Activated naive CD4-positive, alpha-beta T cell treated with anti-CD3 and anti-CD28 coated beads, Interleukin-2, amount 10 ng/mL, durations not matched to agents 5 hours and 36 hours (primary cell): ENCODE measurements around the gene PCDHB8. TPM values are rescaled to one million over a fixed set of nuclear protein-coding genes. Genes with fewer than 3 reads are reported as not detected.

Experiments
- total RNA-seq, 2 experiments: library from RNA; stranded (reverse); gene quantifications; one replicate each; pipeline ENCODE4 v1.2.3, GENCODE V29; 2021

PCDHB8 gene
- total RNA-seq, result not detected

DNA sequence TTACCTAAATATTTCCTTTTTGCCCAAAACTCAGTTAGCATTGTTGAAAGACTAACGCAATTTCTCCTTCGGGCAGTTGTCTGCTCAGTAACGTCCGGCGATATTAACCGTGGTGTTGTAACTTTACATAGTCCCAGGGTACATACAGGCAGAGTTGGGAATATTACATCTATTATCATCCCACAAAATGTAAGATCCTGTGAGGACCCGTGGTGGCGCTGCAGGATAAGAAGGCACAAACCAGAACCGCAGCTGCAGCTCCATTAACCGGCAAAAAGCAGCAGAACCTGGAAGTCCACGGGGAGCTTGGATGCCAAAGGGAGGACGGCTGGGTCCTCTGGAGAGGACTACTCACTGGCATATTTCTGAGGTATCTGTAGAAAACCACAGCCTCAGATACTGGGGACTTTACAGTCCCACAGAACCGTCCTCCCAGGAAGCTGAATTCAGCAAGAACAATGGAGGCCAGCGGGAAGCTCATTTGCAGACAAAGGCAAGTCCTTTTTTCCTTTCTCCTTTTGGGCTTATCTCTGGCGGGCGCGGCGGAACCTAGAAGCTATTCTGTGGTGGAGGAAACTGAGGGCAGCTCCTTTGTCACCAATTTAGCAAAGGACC lies at the start of gene PCDHB8:
Gene PCDHB8 (plus strand): TSS at position 214 of the 615 bp plus-strand sequence. CDS start 245 bp downstream, at position 459.

DNA sequence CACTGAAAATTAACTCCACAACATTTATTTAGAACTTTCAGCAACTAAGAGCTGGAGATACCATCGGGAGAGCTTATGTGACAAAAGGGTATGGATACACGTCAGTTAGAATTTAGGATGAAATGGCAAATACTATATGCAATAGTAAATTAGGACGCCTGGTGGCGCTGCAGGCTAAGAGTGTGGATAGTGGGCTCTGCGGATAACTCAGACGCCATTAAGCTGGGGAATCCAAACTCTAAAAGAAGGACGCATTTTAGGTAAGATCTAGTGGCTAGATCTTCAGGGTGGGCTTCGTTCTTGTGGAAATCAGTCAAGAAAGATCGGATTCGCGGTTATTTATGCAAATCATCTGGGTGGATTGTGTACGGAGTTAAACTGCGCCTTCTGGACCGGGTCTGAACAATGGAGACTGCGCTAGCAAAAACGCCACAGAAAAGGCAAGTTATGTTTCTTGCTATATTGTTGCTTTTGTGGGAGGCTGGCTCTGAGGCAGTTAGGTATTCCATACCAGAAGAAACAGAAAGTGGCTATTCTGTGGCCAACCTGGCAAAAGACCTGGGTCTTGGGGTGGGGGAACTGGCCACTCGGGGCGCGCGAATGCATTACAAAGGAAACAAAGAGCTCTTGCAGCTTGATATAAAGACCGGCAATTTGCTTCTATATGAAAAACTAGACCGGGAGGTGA lies 42.4 kb upstream of the PCDHB8 start, which contains the start of gene PCDHB5:
Gene PCDHB5 (plus strand): TSS at position 177 of the 688 bp plus-strand sequence. CDS start 229 bp downstream, at position 406.

DNA sequence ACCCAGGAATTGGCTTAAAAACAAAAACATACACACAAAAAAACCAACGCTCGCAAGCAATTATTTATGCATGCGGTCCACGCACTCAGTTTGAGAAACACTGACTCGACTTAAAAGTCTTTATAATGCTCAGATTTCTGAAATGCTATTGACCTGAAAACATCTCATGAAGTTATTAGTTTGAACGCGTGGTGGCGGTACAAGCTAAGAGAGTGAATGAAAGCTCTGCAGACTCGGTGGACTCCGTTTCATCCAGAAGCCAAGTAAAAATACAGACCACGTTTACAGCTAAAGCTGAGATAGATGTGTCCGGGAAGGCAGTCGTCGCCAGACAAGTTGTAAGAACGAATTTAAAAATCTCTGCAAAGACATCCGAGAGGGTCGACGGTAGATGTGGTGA lies 27.8 kb upstream of the PCDHB8 start, which contains the start of gene PCDHB6:
Gene PCDHB6 (plus strand): TSS at position 246 of the 400 bp plus-strand sequence. CDS start 201 bp downstream, outside the sequence.

DNA sequence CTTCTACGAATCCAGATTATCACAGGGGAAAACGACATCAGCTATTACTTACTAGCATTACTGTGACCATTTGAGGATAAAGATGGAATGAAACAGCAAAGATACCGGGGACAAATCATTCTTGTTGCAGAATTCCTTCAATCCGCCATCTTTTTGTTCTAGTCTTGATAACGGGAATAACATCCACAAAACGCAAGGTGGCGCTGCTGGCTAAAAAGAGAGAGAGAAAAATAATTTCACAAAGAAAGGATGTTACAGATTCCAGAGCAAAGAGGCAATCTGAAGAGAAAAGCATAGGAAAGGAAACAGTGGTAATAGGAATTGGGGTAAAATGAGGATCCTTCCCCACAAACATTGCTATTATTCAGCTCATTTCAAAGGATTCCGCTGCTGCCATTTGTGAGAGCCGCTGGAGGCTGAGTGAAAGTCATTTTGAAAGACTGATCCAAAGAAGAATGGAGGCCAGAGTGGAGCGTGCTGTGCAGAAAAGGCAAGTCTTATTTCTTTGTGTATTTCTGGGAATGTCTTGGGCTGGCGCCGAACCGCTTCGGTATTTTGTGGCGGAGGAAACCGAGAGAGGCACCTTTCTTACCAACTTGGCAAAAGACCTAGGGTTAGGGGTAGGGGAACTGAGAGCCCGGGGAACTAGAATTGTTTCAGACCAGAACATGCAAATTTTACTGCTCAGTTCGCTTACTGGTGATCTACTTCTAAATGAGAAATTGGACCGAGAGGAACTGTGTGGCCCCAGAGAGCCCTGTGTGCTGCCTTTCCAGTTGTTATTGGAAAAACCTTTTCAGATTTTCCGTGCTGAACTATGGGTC lies 5.0 kb upstream of the PCDHB8 start, which contains the start of gene PCDHB7:
Gene PCDHB7 (plus strand): TSS at position 264 of the 824 bp plus-strand sequence. CDS start 192 bp downstream, at position 456.

DNA sequence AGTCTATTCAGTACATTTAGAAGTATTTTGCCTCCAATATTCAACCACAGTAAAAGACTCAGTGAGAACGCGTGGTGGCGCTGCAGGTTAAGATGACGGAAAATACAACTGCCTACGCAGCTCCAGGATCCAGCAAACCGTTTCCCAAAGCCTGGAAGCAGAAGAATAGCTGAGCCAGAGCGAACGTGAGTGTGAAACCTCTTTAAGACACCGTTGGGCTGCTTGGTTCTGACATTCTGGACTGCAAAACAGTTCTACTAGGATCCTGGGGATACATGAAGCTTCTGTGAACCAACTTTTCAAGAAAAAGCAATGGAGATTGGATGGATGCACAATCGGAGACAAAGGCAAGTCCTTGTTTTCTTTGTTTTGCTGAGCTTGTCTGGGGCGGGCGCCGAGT lies 4.7 kb downstream of the PCDHB8 start, which contains the start of gene PCDHB16:
Gene PCDHB16 (plus strand): TSS at position 140 of the 400 bp plus-strand sequence. CDS start 173 bp downstream, at position 313.

DNA sequence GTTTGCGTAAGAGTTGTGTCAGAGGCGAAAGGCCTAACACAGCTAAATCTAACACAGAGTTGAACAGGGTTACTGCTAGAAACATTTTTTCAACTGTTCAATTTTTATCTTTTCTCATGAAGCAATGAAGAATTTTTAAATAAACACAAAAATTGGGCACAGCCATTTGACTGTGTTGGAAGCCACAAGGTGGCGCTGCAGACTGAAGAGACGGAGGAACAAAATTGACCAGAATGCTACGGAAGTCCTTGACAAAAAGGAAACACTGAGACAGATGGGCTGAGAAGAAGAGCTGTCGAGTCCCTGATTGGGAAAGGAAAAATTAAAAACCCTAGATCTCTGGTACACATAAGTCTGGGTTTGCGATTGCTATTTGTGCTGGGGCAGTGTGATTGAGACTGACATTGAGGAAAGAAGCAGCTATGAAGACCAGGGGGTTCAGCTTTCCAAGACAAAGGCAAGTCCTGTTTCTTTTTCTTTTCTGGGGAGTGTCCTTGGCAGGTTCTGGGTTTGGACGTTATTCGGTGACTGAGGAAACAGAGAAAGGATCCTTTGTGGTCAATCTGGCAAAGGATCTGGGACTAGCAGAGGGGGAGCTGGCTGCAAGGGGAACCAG lies 9.4 kb downstream of the PCDHB8 start, which contains the start of gene PCDHB9:
Gene PCDHB9 (plus strand): TSS at position 265 of the 616 bp plus-strand sequence. CDS start 158 bp downstream, at position 423.

DNA sequence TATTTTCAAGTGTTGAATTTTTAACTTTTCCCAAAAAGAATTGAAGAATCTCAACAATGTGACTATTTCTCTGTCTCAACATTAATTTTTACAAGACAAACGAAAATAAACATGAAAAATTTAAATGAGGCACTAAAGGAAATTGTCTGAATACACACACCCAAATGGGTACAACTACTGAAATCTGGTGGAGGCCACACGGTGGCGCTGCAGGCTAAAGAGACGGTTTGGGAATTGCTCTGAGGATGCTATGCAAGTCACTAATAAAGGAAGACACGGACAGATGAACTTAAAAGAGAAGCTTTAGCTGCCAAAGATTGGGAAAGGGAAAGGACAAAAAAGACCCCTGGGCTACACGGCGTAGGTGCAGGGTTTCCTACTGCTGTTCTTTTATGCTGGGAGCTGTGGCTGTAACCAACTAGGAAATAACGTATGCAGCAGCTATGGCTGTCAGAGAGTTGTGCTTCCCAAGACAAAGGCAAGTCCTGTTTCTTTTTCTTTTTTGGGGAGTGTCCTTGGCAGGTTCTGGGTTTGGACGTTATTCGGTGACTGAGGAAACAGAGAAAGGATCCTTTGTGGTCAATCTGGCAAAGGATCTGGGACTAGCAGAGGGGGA lies 14.6 kb downstream of the PCDHB8 start, which contains the start of gene PCDHB10:
Gene PCDHB10 (plus strand): TSS at position 244 of the 616 bp plus-strand sequence. CDS start 200 bp downstream, at position 444.

DNA sequence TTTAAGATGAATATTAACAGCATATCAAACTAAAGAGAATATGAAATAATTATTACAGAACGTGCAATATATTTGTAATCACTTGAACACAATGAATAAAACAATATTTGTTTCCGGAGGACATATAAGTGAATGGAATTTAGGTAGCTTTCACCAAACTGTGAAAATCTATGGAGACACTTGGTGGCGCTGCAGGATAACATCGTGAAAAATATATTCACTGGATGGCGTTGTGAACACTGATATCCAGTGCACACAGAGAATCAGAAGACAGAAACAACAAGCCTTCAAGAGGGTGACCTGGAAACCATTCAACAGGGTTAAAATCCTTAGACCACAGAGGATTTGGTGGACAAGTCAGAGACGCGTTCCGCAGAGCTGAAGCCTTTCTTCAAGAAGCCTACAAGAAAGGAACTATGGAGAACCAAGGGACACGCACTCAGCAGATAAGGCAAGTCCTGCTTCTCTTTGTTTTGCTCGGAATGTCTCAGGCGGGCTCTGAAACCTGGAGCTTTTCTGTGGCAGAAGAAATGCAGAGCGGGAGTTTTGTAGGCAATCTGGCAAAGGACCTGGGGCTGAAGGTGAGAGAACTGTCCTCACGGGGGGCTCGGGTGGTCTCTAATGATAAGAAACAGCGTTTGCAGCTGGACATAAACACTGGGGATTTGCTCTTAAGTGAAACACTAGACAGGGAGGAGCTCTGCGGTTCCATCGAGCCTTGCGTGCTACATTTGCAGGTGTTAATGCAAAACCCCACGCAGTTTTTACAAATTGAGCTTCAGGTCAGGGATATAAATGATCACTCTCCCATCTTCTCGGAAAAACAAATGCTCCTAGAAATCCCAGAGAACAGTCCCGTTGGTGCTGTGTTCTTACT lies 22.0 kb downstream of the PCDHB8 start, which contains the start of gene PCDHB11:
Gene PCDHB11 (plus strand): TSS at position 269 of the 877 bp plus-strand sequence. CDS start 148 bp downstream, at position 417.

DNA sequence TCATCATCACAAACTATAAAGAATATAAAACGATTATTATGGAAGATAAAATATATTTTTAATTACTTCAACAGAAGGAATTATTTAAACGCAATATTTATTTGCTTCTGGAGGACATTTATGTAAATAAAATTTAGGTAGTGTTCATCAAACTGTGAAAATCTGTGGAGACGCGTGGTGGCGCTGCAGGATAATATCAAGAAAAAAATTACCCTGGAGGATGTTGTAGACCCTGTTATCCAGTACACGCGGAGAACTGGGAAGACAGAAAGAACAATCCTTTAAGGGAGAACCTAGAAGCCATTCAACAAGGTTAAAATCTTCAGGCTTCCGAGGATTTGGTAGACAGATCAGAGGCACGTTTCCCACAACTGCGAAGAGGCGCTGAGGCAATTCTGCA lies 30.9 kb downstream of the PCDHB8 start, which contains the start of gene PCDHB12:
Gene PCDHB12 (plus strand): TSS at position 242 of the 400 bp plus-strand sequence. CDS start 189 bp downstream, outside the sequence.

DNA sequence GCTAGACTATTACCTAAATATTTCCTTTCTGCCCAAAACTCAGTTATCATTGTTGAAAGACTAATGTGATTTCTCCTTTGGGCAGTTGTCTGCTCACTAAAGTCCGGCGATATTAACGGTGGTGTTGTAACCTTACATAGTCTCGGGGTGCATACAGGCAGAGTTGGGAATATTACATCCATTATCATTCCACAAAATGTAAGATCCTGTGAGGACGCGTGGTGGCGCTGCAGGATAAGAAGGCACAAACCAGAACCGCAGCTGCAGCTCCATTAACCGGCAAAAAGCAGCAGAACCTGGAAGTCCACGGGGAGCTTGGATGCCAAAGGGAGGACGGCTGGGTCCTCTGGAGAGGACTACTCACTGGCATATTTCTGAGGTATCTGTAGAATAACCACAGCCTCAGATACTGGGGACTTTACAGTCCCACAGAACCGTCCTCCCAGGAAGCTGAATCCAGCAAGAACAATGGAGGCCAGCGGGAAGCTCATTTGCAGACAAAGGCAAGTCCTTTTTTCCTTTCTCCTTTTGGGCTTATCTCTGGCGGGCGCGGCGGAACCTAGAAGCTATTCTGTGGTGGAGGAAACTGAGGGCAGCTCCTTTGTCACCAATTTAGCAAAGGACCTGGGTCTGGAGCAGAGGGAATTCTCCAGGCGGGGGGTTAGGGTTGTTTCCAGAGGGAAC lies 36.2 kb downstream of the PCDHB8 start, which contains the start of gene PCDHB13:
Gene PCDHB13 (plus strand): TSS at position 264 of the 684 bp plus-strand sequence. CDS start 205 bp downstream, at position 469.

DNA sequence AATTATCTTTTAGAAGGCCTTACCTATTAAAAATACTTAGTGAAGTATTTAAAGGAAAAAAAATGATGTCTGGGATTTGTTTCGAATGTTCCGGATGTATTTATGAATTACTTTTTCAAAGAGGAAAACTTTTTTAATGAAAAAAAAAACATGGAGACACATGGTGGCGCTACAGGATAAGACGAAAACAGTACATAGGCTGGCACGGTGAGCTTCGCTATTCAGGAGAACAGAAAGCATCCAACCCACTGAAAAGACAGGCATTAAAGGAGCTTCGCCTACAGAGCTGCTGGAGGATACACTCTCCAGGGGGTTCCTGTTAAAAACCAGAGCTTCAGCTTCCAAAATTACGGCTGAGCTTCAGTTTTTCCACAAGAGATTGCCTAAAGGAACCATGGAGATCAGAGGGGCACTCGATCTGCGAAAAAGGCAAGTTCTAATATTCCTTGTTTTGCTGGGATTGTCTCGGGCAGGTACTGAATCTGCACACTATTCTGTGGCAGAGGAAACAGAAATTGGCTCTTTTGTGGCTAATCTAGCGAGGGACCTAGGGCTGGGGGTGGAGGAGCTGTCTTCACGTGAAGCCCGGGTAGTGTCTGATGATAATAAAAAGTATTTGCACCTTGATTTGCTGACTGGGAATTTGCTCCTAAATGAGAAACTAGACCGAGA lies 45.7 kb downstream of the PCDHB8 start, which contains the start of gene PCDHB14:
Gene PCDHB14 (plus strand): TSS at position 232 of the 672 bp plus-strand sequence. CDS start 163 bp downstream, at position 395.

Other genes with a start within 250 kb of the PCDHB8 start
- not detected for gene PCDHAC2, start 211.3 kb upstream of the PCDHB8 start, total RNA-seq
- not detected for gene PCDHB1, start 126.4 kb upstream of the PCDHB8 start, total RNA-seq
- gene PCDHB2, start 83.2 kb upstream of the PCDHB8 start, total RNA-seq, result under 1 TPM; 0.05 to 0.17 TPM
- gene PCDHB3, start 77.3 kb upstream of the PCDHB8 start, total RNA-seq, result not detected
- gene PCDHB4, start 56.0 kb upstream of the PCDHB8 start, total RNA-seq, result not detected
- gene PCDHB5, start 42.6 kb upstream of the PCDHB8 start, total RNA-seq, result not detected
- gene PCDHB6, start 27.7 kb upstream of the PCDHB8 start, total RNA-seq, result not detected
- gene PCDHB7, start 5.1 kb upstream of the PCDHB8 start, total RNA-seq, result not detected
- gene PCDHB16, start 4.6 kb downstream of the PCDHB8 start, total RNA-seq, result not detected
- not detected for gene PCDHB9, start 9.4 kb downstream of the PCDHB8 start, total RNA-seq
- gene PCDHB10, start 14.6 kb downstream of the PCDHB8 start, total RNA-seq, result not detected
- not detected for gene PCDHB11, start 21.8 kb downstream of the PCDHB8 start, total RNA-seq
- not detected for gene PCDHB12, start 30.9 kb downstream of the PCDHB8 start, total RNA-seq
- gene PCDHB13, start 36.1 kb downstream of the PCDHB8 start, total RNA-seq, result not detected
- gene PCDHB14, start 45.6 kb downstream of the PCDHB8 start, total RNA-seq, result not detected
- not detected for gene PCDHB15, start 67.6 kb downstream of the PCDHB8 start, total RNA-seq
- gene SLC25A2, start 126.3 kb downstream of the PCDHB8 start, total RNA-seq, result 1 to 10 TPM in 1 of 2 experiments, under 1 TPM in 1; 0.45 to 1.1 TPM
- 10 to 100 TPM; 73.2 to 73.7 TPM for gene TAF7, start 143.0 kb downstream of the PCDHB8 start, total RNA-seq
- gene PCDHGA1, start 152.7 kb downstream of the PCDHB8 start, total RNA-seq, result not detected
- not detected for gene PCDHGA2, start 161.0 kb downstream of the PCDHB8 start, total RNA-seq
- not detected for gene PCDHGA3, start 166.0 kb downstream of the PCDHB8 start, total RNA-seq
- not detected for gene PCDHGB1, start 172.3 kb downstream of the PCDHB8 start, total RNA-seq
- under 1 TPM; 0.10 to 0.14 TPM for gene PCDHGA4, start 177.2 kb downstream of the PCDHB8 start, total RNA-seq
- under 1 TPM in 1 of 2 experiments, not detected in 1; 0.12 TPM for gene PCDHGB2, start 182.2 kb downstream of the PCDHB8 start, total RNA-seq
- not detected for gene PCDHGA5, start 186.4 kb downstream of the PCDHB8 start, total RNA-seq
- under 1 TPM; 0.10 to 0.14 TPM for gene PCDHGB3, start 192.5 kb downstream of the PCDHB8 start, total RNA-seq
- under 1 TPM; 0.10 to 0.12 TPM for gene PCDHGA6, start 196.1 kb downstream of the PCDHB8 start, total RNA-seq
- not detected for gene PCDHGA7, start 205.0 kb downstream of the PCDHB8 start, total RNA-seq
- gene PCDHGB4, start 209.9 kb downstream of the PCDHB8 start, total RNA-seq, result not detected
- under 1 TPM in 1 of 2 experiments, not detected in 1; 0.05 TPM for gene PCDHGA8, start 214.8 kb downstream of the PCDHB8 start, total RNA-seq
- under 1 TPM in 1 of 2 experiments, not detected in 1; 0.08 TPM for gene PCDHGB5, start 220.2 kb downstream of the PCDHB8 start, total RNA-seq
- gene PCDHGA9, start 225.0 kb downstream of the PCDHB8 start, total RNA-seq, result under 1 TPM in 1 of 2 experiments, not detected in 1; 0.08 TPM
- under 1 TPM in 1 of 2 experiments, not detected in 1; 0.05 TPM for gene PCDHGB6, start 230.2 kb downstream of the PCDHB8 start, total RNA-seq
- under 1 TPM; 0.05 TPM for gene PCDHGA10, start 235.2 kb downstream of the PCDHB8 start, total RNA-seq
- gene PCDHGB7, start 239.9 kb downstream of the PCDHB8 start, total RNA-seq, result under 1 TPM in 1 of 2 experiments, not detected in 1; 0.08 TPM
- gene PCDHGA11, start 243.3 kb downstream of the PCDHB8 start, total RNA-seq, result under 1 TPM in 1 of 2 experiments, not detected in 1; 0.05 TPM